LNCaP clone FGC (cell line): ENCODE measurements around the gene FASTKD1.

Experiments used
- DNase-seq: peaks from one replicate; pipeline ENCODE4 v3.0.0-alpha.2; 2011; ENCODE audit warnings: low read depth
- H3K4me3 ChIP-seq: 2 replicates; pipeline ENCODE4 v1.5.1; 2011; ENCODE audit warnings: mild to moderate bottlenecking, low read depth, low read length, control low read depth
- TF ChIP-seq, protein P1 (sequence below): IDR thresholded peaks from 2 replicates; pipeline ENCODE4 v1.5.1; 2012; ENCODE audit warnings: mild to moderate bottlenecking; ENCODE audit not compliant: control insufficient read depth, insufficient read depth; ENCODE audit errors: extremely low read depth

Gene FASTKD1

DNA sequence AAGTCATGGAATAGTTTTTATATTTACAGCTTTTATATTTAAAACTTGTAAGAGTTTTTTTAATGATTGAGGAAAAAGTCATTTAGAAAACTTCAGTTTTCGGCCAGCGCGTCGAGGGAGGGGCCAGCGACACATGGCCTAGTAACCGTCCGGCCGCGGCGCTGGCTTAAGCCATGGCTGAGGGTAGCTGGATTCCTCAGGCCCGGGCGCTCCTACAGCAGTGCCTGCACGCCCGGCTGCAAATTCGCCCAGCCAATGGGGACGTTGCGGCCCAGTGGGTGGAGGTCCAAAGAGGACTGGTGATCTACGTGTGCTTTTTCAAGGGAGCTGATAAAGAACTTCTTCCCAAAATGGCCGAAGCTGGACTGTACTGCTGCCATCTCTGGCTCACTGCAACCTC lies 69.0 kb downstream of the FASTKD1 start:
- TF ChIP-seq, protein P1, sequence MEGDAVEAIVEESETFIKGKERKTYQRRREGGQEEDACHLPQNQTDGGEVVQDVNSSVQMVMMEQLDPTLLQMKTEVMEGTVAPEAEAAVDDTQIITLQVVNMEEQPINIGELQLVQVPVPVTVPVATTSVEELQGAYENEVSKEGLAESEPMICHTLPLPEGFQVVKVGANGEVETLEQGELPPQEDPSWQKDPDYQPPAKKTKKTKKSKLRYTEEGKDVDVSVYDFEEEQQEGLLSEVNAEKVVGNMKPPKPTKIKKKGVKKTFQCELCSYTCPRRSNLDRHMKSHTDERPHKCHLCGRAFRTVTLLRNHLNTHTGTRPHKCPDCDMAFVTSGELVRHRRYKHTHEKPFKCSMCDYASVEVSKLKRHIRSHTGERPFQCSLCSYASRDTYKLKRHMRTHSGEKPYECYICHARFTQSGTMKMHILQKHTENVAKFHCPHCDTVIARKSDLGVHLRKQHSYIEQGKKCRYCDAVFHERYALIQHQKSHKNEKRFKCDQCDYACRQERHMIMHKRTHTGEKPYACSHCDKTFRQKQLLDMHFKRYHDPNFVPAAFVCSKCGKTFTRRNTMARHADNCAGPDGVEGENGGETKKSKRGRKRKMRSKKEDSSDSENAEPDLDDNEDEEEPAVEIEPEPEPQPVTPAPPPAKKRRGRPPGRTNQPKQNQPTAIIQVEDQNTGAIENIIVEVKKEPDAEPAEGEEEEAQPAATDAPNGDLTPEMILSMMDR: no peak
- DNase-seq: no peak
- no peak overlapping the region for H3K4me3 ChIP-seq

DNA sequence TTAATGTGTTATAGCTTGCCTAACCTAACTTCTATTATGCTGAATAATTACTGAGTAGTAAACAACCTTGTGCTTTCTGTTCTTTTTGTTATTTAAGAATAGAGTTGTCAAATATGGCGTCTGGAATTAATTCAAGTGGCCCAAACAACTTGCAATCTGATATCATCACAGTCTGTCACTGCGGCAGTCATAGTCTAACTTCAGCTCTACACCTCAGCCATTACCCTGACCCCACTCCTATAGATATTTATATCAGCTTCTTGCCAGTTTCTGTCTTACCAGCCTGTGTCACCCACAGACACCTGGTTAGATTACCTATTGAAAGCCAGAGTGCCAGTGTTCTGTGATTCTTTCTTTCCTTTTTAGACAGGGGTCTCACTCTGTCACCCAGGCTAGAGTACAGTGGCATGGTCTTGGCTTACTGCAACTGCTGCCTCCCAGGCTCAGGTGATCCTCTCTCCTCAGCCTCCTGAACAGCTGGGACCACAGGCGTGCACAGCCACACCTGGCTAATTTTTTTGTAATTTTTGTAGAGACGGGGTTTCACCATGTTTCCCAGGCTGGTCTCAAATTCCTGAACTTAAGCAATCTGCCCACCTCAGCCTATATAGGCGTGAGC lies 78.2 kb downstream of the FASTKD1 start:
- no peak for DNase-seq
- TF ChIP-seq, protein P1: no peak
- H3K4me3 ChIP-seq: no peak overlapping the region

DNA sequence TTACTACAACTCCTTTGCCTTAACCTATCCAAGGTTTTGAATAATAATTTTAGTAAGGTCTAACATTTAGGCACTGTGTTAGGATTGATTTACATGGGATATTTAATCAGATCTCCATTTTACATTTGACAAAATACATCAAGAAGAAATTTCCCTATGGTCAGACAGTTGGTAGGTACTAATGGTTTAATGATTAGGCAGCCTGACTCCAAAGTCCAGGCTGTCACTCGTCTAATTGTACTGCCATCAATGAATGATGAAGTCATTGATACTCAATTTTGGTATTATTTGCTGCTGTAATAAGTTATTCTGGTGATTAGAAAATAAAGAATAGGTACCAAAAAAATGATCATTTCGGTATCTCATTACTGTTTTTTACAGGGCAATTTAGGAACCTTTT lies 80.3 kb downstream of the FASTKD1 start:
- TF ChIP-seq, protein P1: no peak

DNA sequence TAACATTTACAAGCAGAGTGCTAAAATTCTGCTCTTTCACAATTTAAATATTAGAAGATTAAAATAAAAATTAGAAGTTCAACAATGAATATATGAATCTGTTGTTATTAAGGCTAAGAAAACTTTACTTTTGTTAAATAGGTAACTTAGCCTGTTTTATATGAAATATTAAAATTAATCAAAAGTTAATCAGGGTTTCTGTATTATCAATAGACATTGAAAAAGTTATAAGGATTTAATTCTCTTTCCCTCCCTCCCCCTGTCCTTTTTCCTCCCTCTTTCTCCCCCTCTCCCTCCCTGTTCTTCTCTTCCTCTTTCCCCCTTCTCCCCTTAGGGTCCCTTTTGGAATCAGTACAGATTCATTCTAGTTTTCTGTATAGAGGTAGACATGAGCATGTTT lies 82.3 kb downstream of the FASTKD1 start:
- no peak for DNase-seq
- TF ChIP-seq, protein P1: no peak

More for the DNA sequence above, 80.3 kb downstream of the FASTKD1 start:
- no peak overlapping the region for H3K4me3 ChIP-seq
- no peak for DNase-seq

DNA sequence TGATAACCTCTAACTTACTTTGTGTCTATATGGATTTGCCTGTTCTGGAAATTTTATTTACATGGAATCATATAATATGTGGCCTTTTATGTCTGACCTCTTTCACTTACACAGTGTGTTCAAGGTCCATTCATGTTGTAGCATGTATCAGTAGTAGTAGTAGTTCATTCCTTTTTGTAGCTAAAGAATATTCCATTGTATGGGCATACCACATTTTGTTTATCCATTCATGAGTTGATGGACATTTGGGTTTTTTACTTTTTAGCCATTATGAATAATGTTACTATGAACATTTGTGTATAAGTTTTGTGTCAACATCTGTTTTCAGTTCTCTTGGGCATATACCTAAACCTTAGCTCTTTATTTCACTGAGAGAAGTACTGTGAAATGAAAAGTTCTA lies 82.8 kb downstream of the FASTKD1 start:
- DNase-seq: no peak
- TF ChIP-seq, protein P1: no peak

More for the DNA sequence above, 82.3 kb downstream of the FASTKD1 start:
- H3K4me3 ChIP-seq: no peak overlapping the region

DNA sequence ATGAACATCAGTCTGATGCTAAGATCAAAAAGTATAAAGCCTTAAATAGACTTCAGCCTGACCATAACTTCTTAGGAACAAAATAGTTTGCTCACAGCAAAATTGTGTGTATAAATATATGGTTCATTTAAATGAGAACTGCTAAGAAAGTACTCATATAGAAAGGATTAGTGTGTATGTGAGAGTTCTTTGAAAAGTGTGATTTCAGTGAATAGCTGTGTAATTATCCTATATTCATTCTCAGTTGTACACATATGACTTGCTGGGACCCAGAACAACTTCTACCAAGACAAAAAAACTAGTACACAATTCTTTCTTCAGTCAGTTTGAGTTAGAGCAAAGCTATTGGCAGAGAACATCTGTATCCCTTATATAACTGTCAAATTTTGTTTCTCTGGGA lies 87.2 kb downstream of the FASTKD1 start:
- TF ChIP-seq, protein P1: no peak
- DNase-seq: no peak
- no peak overlapping the region for H3K4me3 ChIP-seq

More for the DNA sequence above, 82.8 kb downstream of the FASTKD1 start:
- H3K4me3 ChIP-seq: no peak overlapping the region

DNA sequence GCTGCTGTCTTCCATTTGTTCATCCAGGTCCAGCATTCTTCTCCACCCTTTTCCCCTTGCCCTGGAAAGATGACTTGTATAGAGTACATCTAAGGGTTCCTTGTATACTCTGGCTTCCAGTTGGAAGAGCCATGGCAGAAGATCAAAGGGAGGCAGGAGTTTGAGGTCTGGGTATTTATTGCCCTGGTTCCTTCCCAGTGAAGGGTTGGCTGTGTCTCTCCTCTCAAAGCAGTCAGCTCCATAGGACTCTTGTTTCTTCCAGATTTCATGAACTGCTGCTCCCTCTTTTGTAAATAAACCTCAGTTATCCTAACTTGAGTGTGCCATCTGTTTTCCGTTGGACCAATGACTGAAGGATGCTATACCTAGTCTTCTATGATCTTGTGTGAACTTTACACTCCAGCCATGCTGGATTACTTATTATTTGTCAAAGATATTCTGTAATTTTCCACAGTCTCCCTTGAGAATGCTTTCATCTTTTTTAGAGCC lies 88.0 kb downstream of the FASTKD1 start:
- no peak overlapping the region for H3K4me3 ChIP-seq
- TF ChIP-seq, protein P1: no peak
- no peak for DNase-seq
